C4-2B (cell line): Measurements from ENCODE around the gene LRRC27.

ENCODE experiments used
- ZFX ChIP-seq: fragments of 450-650 bp; IDR thresholded peaks from 2 replicates; pipeline ENCODE4 v1.6.1; 2017
- TF ChIP-seq, protein P1 (sequence below): fragments of 450-650 bp; conservative IDR thresholded peaks from 2 replicates; pipeline ENCODE4 v1.5.1; 2017; ENCODE audit warnings: mild to moderate bottlenecking

DNA sequence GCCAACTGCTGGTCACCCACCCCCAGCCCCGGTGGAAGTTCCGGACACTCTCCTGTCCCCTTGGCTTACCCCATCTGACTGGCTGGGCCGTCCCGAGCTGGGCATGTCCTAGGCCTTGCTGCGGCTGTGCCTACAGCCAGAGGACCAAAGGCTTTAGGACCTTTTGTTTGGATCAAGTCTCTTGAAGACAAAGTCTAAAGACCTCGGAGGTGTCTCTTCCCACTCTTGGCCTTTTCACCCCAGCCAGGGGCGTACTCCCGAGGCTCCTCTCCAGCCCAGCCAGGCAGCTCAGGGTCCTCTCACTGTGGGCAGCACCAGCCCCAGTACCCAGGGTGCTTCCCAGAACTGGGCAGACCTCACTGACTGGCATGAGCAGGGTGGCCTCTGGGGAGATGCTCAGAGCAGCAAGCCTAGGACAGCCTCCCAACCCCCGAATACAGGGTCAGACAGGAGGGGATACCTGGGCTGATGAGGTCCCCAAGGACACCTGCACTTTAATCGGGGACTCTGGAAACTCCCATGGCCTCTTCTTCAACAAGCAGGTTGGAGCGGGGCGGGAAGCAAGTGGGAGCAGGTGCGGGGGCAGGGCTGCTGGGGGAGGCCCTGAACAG lies 62.3 kb downstream of the LRRC27 start:
- TF ChIP-seq, protein P1, sequence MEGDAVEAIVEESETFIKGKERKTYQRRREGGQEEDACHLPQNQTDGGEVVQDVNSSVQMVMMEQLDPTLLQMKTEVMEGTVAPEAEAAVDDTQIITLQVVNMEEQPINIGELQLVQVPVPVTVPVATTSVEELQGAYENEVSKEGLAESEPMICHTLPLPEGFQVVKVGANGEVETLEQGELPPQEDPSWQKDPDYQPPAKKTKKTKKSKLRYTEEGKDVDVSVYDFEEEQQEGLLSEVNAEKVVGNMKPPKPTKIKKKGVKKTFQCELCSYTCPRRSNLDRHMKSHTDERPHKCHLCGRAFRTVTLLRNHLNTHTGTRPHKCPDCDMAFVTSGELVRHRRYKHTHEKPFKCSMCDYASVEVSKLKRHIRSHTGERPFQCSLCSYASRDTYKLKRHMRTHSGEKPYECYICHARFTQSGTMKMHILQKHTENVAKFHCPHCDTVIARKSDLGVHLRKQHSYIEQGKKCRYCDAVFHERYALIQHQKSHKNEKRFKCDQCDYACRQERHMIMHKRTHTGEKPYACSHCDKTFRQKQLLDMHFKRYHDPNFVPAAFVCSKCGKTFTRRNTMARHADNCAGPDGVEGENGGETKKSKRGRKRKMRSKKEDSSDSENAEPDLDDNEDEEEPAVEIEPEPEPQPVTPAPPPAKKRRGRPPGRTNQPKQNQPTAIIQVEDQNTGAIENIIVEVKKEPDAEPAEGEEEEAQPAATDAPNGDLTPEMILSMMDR = no peak
- TF ChIP-seq ZFX = no peak
